Keratinocyte (primary cell): ENCODE data around the gene COL4A6. TPM values are rescaled to one million over a fixed set of nuclear protein-coding genes. Genes with fewer than 3 reads are reported as not detected.

Experiments
- DNase-seq: peaks from one replicate; pipeline ENCODE4 v3.0.0-alpha.2; 2011; ENCODE audit warnings: low read depth, missing footprints, low spot score
- FAIRE-seq: peaks from 2 replicates; lab custom pipeline; 2011; peaks lifted over from hg19 to GRCh38; lab: Jason Lieb, UNC
- H2AFZ ChIP-seq: 2 replicates; pipeline ENCODE4 v1.6.0; 2012; ENCODE audit warnings: low read length, control low read depth, inconsistent platforms; ENCODE audit not compliant: control insufficient read depth
- H3K27ac ChIP-seq: 2 replicates; pipeline ENCODE4 v1.5.1; 2011; ENCODE audit warnings: low read length; ENCODE audit not compliant: control insufficient read depth, insufficient read depth
- H3K27me3 ChIP-seq: 3 replicates; pipeline ENCODE4 v1.6.0; 2011; ENCODE audit warnings: low read length; ENCODE audit not compliant: control insufficient read depth, insufficient read depth; ENCODE audit errors: extremely low read depth
- H3K36me3 ChIP-seq, 2 experiments: 2 replicates in 1 of 2; 3 replicates in 1 of 2; pipeline ENCODE4 v1.5.1; 2011; ENCODE audit warnings: low read length in 2 of 2, mild to moderate bottlenecking in 1 of 2; ENCODE audit not compliant: control insufficient read depth in 2 of 2, insufficient read depth in 2 of 2; ENCODE audit errors: extremely low read depth in 1 of 2
- H3K4me1 ChIP-seq: 3 replicates; pipeline ENCODE4 v1.5.1; 2011; ENCODE audit warnings: low read length; ENCODE audit not compliant: control insufficient read depth, insufficient read depth; ENCODE audit errors: extremely low read depth
- H3K4me2 ChIP-seq: 3 replicates; pipeline ENCODE4 v1.6.0; 2011; ENCODE audit warnings: low read depth, low read length; ENCODE audit not compliant: control insufficient read depth, insufficient read depth; ENCODE audit errors: extremely low read depth
- H3K4me3 ChIP-seq, 3 experiments: fragments of 200-600 bp in 1 of 3; sonication (generic) in 1 of 3; 2 replicates in 2 of 3; 3 replicates in 1 of 3; pipeline ENCODE4 v1.5.1; 2011 to 2016; ENCODE audit warnings: low read length in 3 of 3, mild to moderate bottlenecking in 3 of 3, control low read depth in 2 of 3, inconsistent platforms in 1 of 3, low read depth in 1 of 3, mixed read lengths in 1 of 3, mixed run types in 1 of 3, moderate library complexity in 1 of 3; ENCODE audit not compliant: control insufficient read depth in 2 of 3, insufficient read depth in 2 of 3; ENCODE audit errors: extremely low read depth in 1 of 3
- H3K79me2 ChIP-seq: 2 replicates; pipeline ENCODE4 v1.6.0; 2012; ENCODE audit warnings: low read length; ENCODE audit not compliant: control insufficient read depth, insufficient read depth
- H3K9ac ChIP-seq: 3 replicates; pipeline ENCODE4 v1.6.0; 2011; ENCODE audit warnings: low read length; ENCODE audit not compliant: control insufficient read depth, insufficient read depth; ENCODE audit errors: extremely low read depth
- H3K9me1 ChIP-seq: 3 replicates; pipeline ENCODE4 v1.6.0; 2011; ENCODE audit warnings: low read length; ENCODE audit not compliant: control insufficient read depth, insufficient read depth; ENCODE audit errors: extremely low read depth
- H3K9me3 ChIP-seq: 2 replicates; pipeline ENCODE4 v1.5.1; 2012; ENCODE audit warnings: low read depth, low read length; ENCODE audit not compliant: control insufficient read depth
- H4K20me1 ChIP-seq: 3 replicates; pipeline ENCODE4 v1.6.0; 2011; ENCODE audit warnings: low read length; ENCODE audit not compliant: control insufficient read depth, insufficient read depth; ENCODE audit errors: extremely low read depth
- EZH2 ChIP-seq: IDR thresholded peaks from one replicate; pipeline ENCODE4 v1.6.1; 2012; ENCODE audit warnings: inconsistent platforms, mild to moderate bottlenecking, low read length, moderate library complexity
- dilution Hi-C: fragments of 300-500 bp; cut with MboI; formaldehyde crosslinking; loops from one replicate; pipeline ENCODE4 v1.7.0; 2020; ENCODE audit warnings: low sequenced_read_pairs; ENCODE audit not compliant: extremely low pct_ligation_motif_present
- polyA plus RNA-seq, 5 experiments: library from polyadenylated mRNA; depleted of rRNA in 3 of 5; stranded (reverse) in 3 of 5; stranded (forward) in 1 of 5; unstranded in 1 of 5; fragments of >200 nt; gene quantifications; 1 replicate in 1 of 5; 2 replicates in 3 of 5; 3 replicates in 1 of 5; pipeline versions ENCODE4 v1.2.1 to v1.2.3, GENCODE V29; 2011 to 2012; ENCODE audit warnings: missing spikeins in 2 of 5, low read depth in 1 of 5, low replicate concordance in 1 of 5
- TF ChIP-seq, protein P1 (sequence below), 3 experiments: IDR thresholded peaks in 1 of 3; conservative IDR thresholded peaks in 1 of 3; optimal IDR thresholded peaks in 1 of 3; 2 replicates in 2 of 3; 3 replicates in 1 of 3; pipeline versions ENCODE3 to v1.5.1; 2011; ENCODE audit warnings: low read length in 3 of 3, mild to moderate bottlenecking in 3 of 3, moderate library complexity in 2 of 3, control low read depth in 1 of 3, inconsistent platforms in 1 of 3; ENCODE audit not compliant: insufficient read depth in 2 of 3; ENCODE audit errors: extremely low read depth in 1 of 3

The COL4A6 gene
- polyA plus RNA-seq, 1 donor (not counting 4 experiments of a cell fraction or from before 2014, with no cell fraction given), result 18.8 TPM

GRCh38 chrX:108419401-108419800 lies 18.8 kb downstream of the COL4A6 start:
- Histone ChIP-seq H3K9ac (no peak overlapping the region), H3K79me2 (no peaks in the 10 kb centered on the region), H3K4me3 (no peak overlapping the region), H3K9me3 (no peaks in the 10 kb centered on the region), H2AFZ (no peak overlapping the region), H4K20me1 (no peaks in the 10 kb centered on the region), H3K9me1 (no peaks in the 10 kb centered on the region), H3K27me3 (peaks cover 3% of the 10 kb centered on the region), H3K4me2 (no peak overlapping the region), H3K4me1 (peaks cover 9% of the 10 kb centered on the region), H3K27ac (no peak overlapping the region), H3K36me3 (peaks cover 0 to 3% of the 10 kb centered on the region in 2 experiments)
- dilution Hi-C loops, result no loop called here
- FAIRE-seq (no peak), DNase-seq (no peak)
- TF ChIP-seq, protein P1, sequence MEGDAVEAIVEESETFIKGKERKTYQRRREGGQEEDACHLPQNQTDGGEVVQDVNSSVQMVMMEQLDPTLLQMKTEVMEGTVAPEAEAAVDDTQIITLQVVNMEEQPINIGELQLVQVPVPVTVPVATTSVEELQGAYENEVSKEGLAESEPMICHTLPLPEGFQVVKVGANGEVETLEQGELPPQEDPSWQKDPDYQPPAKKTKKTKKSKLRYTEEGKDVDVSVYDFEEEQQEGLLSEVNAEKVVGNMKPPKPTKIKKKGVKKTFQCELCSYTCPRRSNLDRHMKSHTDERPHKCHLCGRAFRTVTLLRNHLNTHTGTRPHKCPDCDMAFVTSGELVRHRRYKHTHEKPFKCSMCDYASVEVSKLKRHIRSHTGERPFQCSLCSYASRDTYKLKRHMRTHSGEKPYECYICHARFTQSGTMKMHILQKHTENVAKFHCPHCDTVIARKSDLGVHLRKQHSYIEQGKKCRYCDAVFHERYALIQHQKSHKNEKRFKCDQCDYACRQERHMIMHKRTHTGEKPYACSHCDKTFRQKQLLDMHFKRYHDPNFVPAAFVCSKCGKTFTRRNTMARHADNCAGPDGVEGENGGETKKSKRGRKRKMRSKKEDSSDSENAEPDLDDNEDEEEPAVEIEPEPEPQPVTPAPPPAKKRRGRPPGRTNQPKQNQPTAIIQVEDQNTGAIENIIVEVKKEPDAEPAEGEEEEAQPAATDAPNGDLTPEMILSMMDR (optimal IDR thresholded peaks at IDR 0.05 in 1 of 3, IDR thresholded peaks at IDR 0.05 in 1 of 3, conservative IDR thresholded peaks at IDR 0.05 in 1 of 3; ENCODE audit: extremely low read depth in 1 of 3, insufficient read depth in 2 of 3, low read length in 3 of 3), result no peak
- no peak for TF ChIP-seq EZH2

GRCh38 chrX:108417257-108417656 lies 21.0 kb downstream of the COL4A6 start:
- H3K4me1 ChIP-seq, result peaks cover 12% of the 10 kb centered on the region
- no peak overlapping the region for H3K27ac ChIP-seq
- H3K9me1 ChIP-seq, result no peaks in the 10 kb centered on the region
- TF ChIP-seq EZH2, result no peak
- no peaks in the 10 kb centered on the region for H3K36me3 ChIP-seq
- no peak overlapping the region for H3K4me3 ChIP-seq
- H3K79me2 ChIP-seq, result no peaks in the 10 kb centered on the region
- DNase-seq (no peak), FAIRE-seq (no peak)
- no peaks in the 10 kb centered on the region for H4K20me1 ChIP-seq
- no peak overlapping the region for H3K4me2 ChIP-seq
- dilution Hi-C loops, result no loop called here
- H3K9ac ChIP-seq, result no peak overlapping the region
- no peak overlapping the region for H2AFZ ChIP-seq
- H3K27me3 ChIP-seq, result peaks cover 3% of the 10 kb centered on the region
- no peaks in the 10 kb centered on the region for H3K9me3 ChIP-seq

GRCh38 chrX:108415891-108416290 lies 22.3 kb downstream of the COL4A6 start:
- TF ChIP-seq, protein P1 (optimal IDR thresholded peaks at IDR 0.05 in 1 of 3, IDR thresholded peaks at IDR 0.05 in 1 of 3, conservative IDR thresholded peaks at IDR 0.05 in 1 of 3; ENCODE audit: extremely low read depth in 1 of 3, insufficient read depth in 2 of 3, low read length in 3 of 3), result no peak
- no peak for TF ChIP-seq EZH2
- Histone ChIP-seq H3K9ac (no peak overlapping the region), H3K9me1 (no peaks in the 10 kb centered on the region), H3K36me3 (no peaks in the 10 kb centered on the region), H4K20me1 (no peaks in the 10 kb centered on the region), H3K27ac (no peak overlapping the region), H3K4me3 (no peak overlapping the region), H3K9me3 (no peaks in the 10 kb centered on the region), H2AFZ (no peak overlapping the region), H3K4me1 (peaks cover 12% of the 10 kb centered on the region), H3K79me2 (no peaks in the 10 kb centered on the region), H3K27me3 (peaks cover 3% of the 10 kb centered on the region), H3K4me2 (no peak overlapping the region)
- dilution Hi-C loops, result no loop called here
- FAIRE-seq (no peak), DNase-seq (no peak)
